ENCODE data around the gene ZNF831. TPM values are rescaled to one million over a fixed set of nuclear protein-coding genes. Genes with fewer than 3 reads are reported as not detected.

ZNF831 gene
- total RNA-seq, 1 donor from 2014 or later, result 0.20 TPM

DNA sequence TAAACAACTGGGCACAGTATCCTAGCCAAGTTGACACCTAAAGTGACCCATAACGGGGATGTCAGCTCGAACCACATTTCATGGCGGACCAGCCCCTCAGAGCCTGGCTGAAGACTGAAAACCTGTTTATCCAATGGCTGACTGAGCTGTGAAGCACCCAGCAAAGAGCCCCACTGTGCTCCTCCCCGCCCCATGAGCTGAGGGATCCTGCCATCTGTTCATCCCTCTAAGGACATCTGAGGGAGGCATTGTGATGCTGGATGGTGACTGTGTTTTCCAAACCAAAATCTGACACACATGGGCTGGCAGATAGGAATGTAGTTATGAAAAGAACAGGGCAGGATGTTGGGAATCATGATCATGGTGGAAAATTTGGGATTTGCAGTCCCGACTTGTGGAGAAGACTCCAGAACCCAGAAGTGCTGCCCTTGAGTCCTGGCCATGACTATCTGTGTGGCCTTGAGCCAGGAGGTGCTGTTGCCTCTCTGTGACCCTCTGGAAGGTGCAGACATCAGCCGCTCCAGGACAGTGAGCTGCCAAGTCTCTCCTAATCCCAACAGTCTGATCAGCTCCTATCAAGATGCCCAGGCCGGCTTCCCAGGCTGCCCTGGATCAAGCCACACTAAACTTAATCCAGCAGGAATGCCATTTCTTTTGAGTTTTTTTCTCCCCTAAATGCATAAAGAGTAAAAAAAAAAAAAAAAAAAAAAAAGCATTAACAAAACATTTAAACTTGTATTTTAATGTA is 142.5 kb downstream of the ZNF831 start:
- DNase-seq, result no peak

DNA sequence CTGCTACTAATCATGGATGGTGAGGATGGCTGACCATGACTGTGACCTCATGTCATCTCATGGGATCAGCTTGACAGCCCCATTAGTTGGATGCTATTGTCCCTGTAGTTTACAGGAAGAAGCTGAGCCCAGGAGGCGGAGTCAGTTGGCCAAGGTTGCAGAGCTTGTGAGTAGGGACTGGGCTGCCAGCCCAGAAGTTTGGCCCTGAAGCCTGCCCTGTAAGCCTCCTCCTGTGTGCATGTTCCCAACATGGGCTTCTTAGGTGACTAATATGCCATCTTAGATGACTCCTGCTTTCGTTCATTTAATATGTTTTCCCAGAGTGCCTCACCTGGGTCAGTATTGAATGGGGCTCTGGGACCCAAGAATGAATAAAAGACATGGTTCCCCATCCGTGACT is 143.6 kb downstream of the ZNF831 start:
- DNase-seq, result no peak

Other genes starting within 250 kb of the ZNF831 start
- gene NELFCD, start 182.6 kb upstream of the ZNF831 start, total RNA-seq, result 62.0 TPM
- 58.6 TPM for gene CTSZ, start 156.6 kb upstream of the ZNF831 start, total RNA-seq
- gene TUBB1, start 144.4 kb upstream of the ZNF831 start, total RNA-seq, result 3.3 TPM
- gene ATP5F1E, start 131.5 kb upstream of the ZNF831 start, total RNA-seq, result 21.6 TPM
- gene PRELID3B, start 121.0 kb upstream of the ZNF831 start, total RNA-seq, result 50.0 TPM
- gene EDN3, start 136.8 kb downstream of the ZNF831 start, total RNA-seq, result 12.4 TPM